ENCODE measurements around the gene CHD9.

- TF ChIP-seq POLR2AphosphoS5 (IDR thresholded peaks at IDR 0.05; ENCODE audit: low read depth, low read length) (peak; percentile 73; the same call in 1 of the 2 replicates), TAF1 (IDR thresholded peaks at IDR 0.05; ENCODE audit: borderline replicate concordance, insufficient read depth, low read length) (no peak), REST (IDR thresholded peaks at IDR 0.05; ENCODE audit: insufficient read depth in 1 of 2, low read depth in 2 of 2, low read length in 2 of 2) (no peak), SIN3A (IDR thresholded peaks at IDR 0.05; ENCODE audit: borderline replicate concordance, insufficient read depth, low read length) (no peak; the same call in 1 of the 2 replicates)
These were observed 153.3 kb downstream of the CHD9 start for GRCh38 chr16:53207810-53208752.

All from PFSK-1 (cell line).